ENCODE data around the gene ZBTB20. TPM values are rescaled to one million over a fixed set of nuclear protein-coding genes. Genes with fewer than 3 reads are reported as not detected.

The ZBTB20 gene
- total RNA-seq, 1 experiment from 2014 or later = 10.7 TPM

GRCh38 chr3:114672692-114673447 is 474.2 kb downstream of the ZBTB20 start:
- no peak overlapping the region for H3K27ac Mint-ChIP-seq (ENCODE audit: low read depth, unreplicated experiment)
- no peak for DNase-seq (ENCODE audit: unreplicated experiment)
- ChIA-PET POLR2A (interaction anchor here (0.6 kb wide), 1 partner anchor 19 kb away, joined by 3 read pairs; no protein-coding TSS in a partner anchor), CTCF (interaction anchor here (0.5 to 0.7 kb wide), 2 partner anchors 76 to 292 kb away, joined by 3 read pairs; no protein-coding TSS in a partner anchor)
- no peaks in the 10 kb centered on the region for H3K9me3 Mint-ChIP-seq (ENCODE audit: unreplicated experiment)
- no peaks in the 10 kb centered on the region for H3K36me3 Mint-ChIP-seq (ENCODE audit: insufficient read depth, unreplicated experiment)
- TF ChIP-seq CTCF (IDR thresholded peaks at IDR 0.05; ENCODE audit: unreplicated experiment) = no peak
- no peak overlapping the region for H3K4me3 Mint-ChIP-seq (ENCODE audit: unreplicated experiment)
- no peaks in the 10 kb centered on the region for H3K4me1 Mint-ChIP-seq (ENCODE audit: insufficient read depth, unreplicated experiment)
- intact Hi-C loops (cut with micrococcal nuclease) = no loop called here
- BruUV-seq (replicated peaks) = no TSS peak
- H3K27me3 Mint-ChIP-seq (ENCODE audit: insufficient read depth, unreplicated experiment) = no peaks in the 10 kb centered on the region

GRCh38 chr3:114671741-114672510 is 475.2 kb downstream of the ZBTB20 start:
- Mint-ChIP-seq H3K9me3 (ENCODE audit: unreplicated experiment) (no peaks in the 10 kb centered on the region), H3K27me3 (ENCODE audit: insufficient read depth, unreplicated experiment) (no peaks in the 10 kb centered on the region), H3K4me1 (ENCODE audit: insufficient read depth, unreplicated experiment) (no peaks in the 10 kb centered on the region), H3K4me3 (ENCODE audit: unreplicated experiment) (no peak overlapping the region), H3K36me3 (ENCODE audit: insufficient read depth, unreplicated experiment) (no peaks in the 10 kb centered on the region), H3K27ac (ENCODE audit: low read depth, unreplicated experiment) (no peak overlapping the region)
- POLR2A ChIA-PET = no interaction called here
- no peak for TF ChIP-seq CTCF (IDR thresholded peaks at IDR 0.05; ENCODE audit: unreplicated experiment)
- no TSS peak for BruUV-seq (replicated peaks)
- CTCF ChIA-PET = interaction anchor here (0.6 to 0.7 kb wide), 3 partner anchors 12 to 754 kb away, joined by 3 read pairs; no protein-coding TSS in a partner anchor
- DNase-seq (ENCODE audit: unreplicated experiment) = no peak
- intact Hi-C loops (cut with micrococcal nuclease) = no loop called here

- no peaks in the 10 kb centered on the region for H3K27me3 Mint-ChIP-seq (ENCODE audit: insufficient read depth, unreplicated experiment)
- no peak overlapping the region for H3K27ac Mint-ChIP-seq (ENCODE audit: low read depth, unreplicated experiment)
- no peak for DNase-seq (ENCODE audit: unreplicated experiment)
- no peak overlapping the region for H3K4me3 Mint-ChIP-seq (ENCODE audit: unreplicated experiment)
- intact Hi-C loops (cut with micrococcal nuclease) = no loop called here
- no peaks in the 10 kb centered on the region for H3K4me1 Mint-ChIP-seq (ENCODE audit: insufficient read depth, unreplicated experiment)
- H3K9me3 Mint-ChIP-seq (ENCODE audit: unreplicated experiment) = no peaks in the 10 kb centered on the region
- no TSS peak for BruUV-seq (replicated peaks)
- CTCF ChIA-PET = interaction anchor here (0.7 kb wide), 1 partner anchor 51 kb away, joined by 4 read pairs; no protein-coding TSS in a partner anchor
- POLR2A ChIA-PET = no interaction called here
- no peak for TF ChIP-seq CTCF (IDR thresholded peaks at IDR 0.05; ENCODE audit: unreplicated experiment)
- no peaks in the 10 kb centered on the region for H3K36me3 Mint-ChIP-seq (ENCODE audit: insufficient read depth, unreplicated experiment)
These were observed 477.5 kb downstream of the ZBTB20 start for GRCh38 chr3:114669614-114670013.

GRCh38 chr3:114668099-114668498 is 479.0 kb downstream of the ZBTB20 start:
- Mint-ChIP-seq H3K9me3 (ENCODE audit: unreplicated experiment) (no peaks in the 10 kb centered on the region), H3K4me1 (ENCODE audit: insufficient read depth, unreplicated experiment) (no peaks in the 10 kb centered on the region), H3K4me3 (ENCODE audit: unreplicated experiment) (no peak overlapping the region), H3K27me3 (ENCODE audit: insufficient read depth, unreplicated experiment) (no peaks in the 10 kb centered on the region), H3K36me3 (ENCODE audit: insufficient read depth, unreplicated experiment) (no peaks in the 10 kb centered on the region), H3K27ac (ENCODE audit: low read depth, unreplicated experiment) (no peak overlapping the region)
- no peak for TF ChIP-seq CTCF (IDR thresholded peaks at IDR 0.05; ENCODE audit: unreplicated experiment)
- ChIA-PET POLR2A (no interaction called here), CTCF (no interaction called here)
- intact Hi-C loops (cut with micrococcal nuclease) = no loop called here
- BruUV-seq (replicated peaks) = no TSS peak
- DNase-seq (ENCODE audit: unreplicated experiment) = no peak

Data from MCF 10A (cell line).